H1 (cell line): ENCODE measurements around the gene GLP1R. TPM values are rescaled to one million over a fixed set of nuclear protein-coding genes. Genes with fewer than 3 reads are reported as not detected.

ENCODE experiments used
- CTCF ChIA-PET: fragments of 300-600 bp; sonication (Branson Sonifier 250); formaldehyde crosslinking; loops from one replicate; lab custom pipeline; 2021; ENCODE audit not compliant: partially characterized antibody; lab: Charles Lee
- POLR2A ChIA-PET: fragments of 300-600 bp; sonication (Branson Sonifier 250); formaldehyde crosslinking; loops from one replicate; lab custom pipeline; 2021; ENCODE audit warnings: inconsistent platforms; ENCODE audit not compliant: partially characterized antibody; lab: Charles Lee
- DNase-seq, 2 experiments: peaks; one replicate each; pipeline versions ENCODE4 v3.0.0 to v3.0.0-alpha.2; 2010 to 2022; ENCODE audit warnings: low spot score in 2 of 2, low read depth in 1 of 2, mixed read lengths in 1 of 2
- FAIRE-seq: peaks from 2 replicates; lab custom pipeline; 2011; peaks lifted over from hg19 to GRCh38; lab: Jason Lieb, UNC
- H2AFZ ChIP-seq: 2 replicates; pipeline ENCODE4 v1.8.1; 2012; ENCODE audit warnings: low read length, inconsistent platforms
- H2AK5ac ChIP-seq: 2 replicates; pipeline ENCODE4 v1.6.1; 2013; ENCODE audit warnings: low read depth, low read length
- H2BK120ac ChIP-seq: replicated peaks from 2 replicates; pipeline ENCODE3; 2013; ENCODE audit warnings: low read depth, low read length, inconsistent platforms
- H2BK12ac ChIP-seq: 2 replicates; pipeline ENCODE4 v1.6.1; 2013; ENCODE audit warnings: low read depth, low read length
- H2BK15ac ChIP-seq: 2 replicates; pipeline ENCODE4 v1.6.1; 2013; ENCODE audit warnings: low read length
- H2BK20ac ChIP-seq: 2 replicates; pipeline ENCODE4 v1.6.1; 2013; ENCODE audit warnings: low read length
- H2BK5ac ChIP-seq: 2 replicates; pipeline ENCODE4 v1.6.1; 2013; ENCODE audit warnings: low read depth, low read length
- H3K14ac ChIP-seq: 2 replicates; pipeline ENCODE4 v1.6.1; 2013; ENCODE audit warnings: inconsistent platforms; ENCODE audit not compliant: insufficient read length
- H3K18ac ChIP-seq: 2 replicates; pipeline ENCODE4 v1.6.1; 2013; ENCODE audit warnings: low read length; ENCODE audit errors: extremely low read depth
- H3K23ac ChIP-seq: 2 replicates; pipeline ENCODE4 v1.6.1; 2013; ENCODE audit warnings: inconsistent platforms; ENCODE audit not compliant: insufficient read length
- H3K23me2 ChIP-seq: 2 replicates; pipeline ENCODE4 v1.6.1; 2013; ENCODE audit warnings: low read depth, low read length
- H3K27ac ChIP-seq: 2 replicates; pipeline ENCODE4 v1.6.1; 2011; ENCODE audit warnings: low read depth, low read length, inconsistent platforms
- H3K27me3 ChIP-seq, 4 experiments: replicated peaks in 1 of 4; 1 replicate in 1 of 4; 2 replicates in 3 of 4; pipeline versions ENCODE4 v1.6.1 to v1.8.1; 2011 to 2013; ENCODE audit warnings: low read length in 3 of 4, mild to moderate bottlenecking in 3 of 4, inconsistent platforms in 2 of 4, mixed read lengths in 2 of 4, moderate library complexity in 1 of 4; ENCODE audit not compliant: control insufficient read depth in 3 of 4, insufficient read depth in 3 of 4; ENCODE audit errors: extremely low read depth in 1 of 4
- H3K36me3 ChIP-seq, 4 experiments: 2 replicates each; pipeline versions ENCODE4 v1.6.1 to v1.8.1; 2011 to 2013; ENCODE audit warnings: mild to moderate bottlenecking in 4 of 4, low read length in 3 of 4, moderate library complexity in 2 of 4, control low read depth in 1 of 4, inconsistent platforms in 1 of 4; ENCODE audit not compliant: insufficient read depth in 4 of 4, control insufficient read depth in 2 of 4
- H3K4ac ChIP-seq: replicated peaks from 2 replicates; pipeline ENCODE3; 2013; ENCODE audit warnings: low read length, low read depth, mixed read lengths, inconsistent platforms; ENCODE audit not compliant: insufficient read length
- H3K4me1 ChIP-seq, 4 experiments: replicated peaks in 1 of 4; 1 replicate in 1 of 4; 2 replicates in 3 of 4; pipeline versions ENCODE4 v1.6.1 to v1.8.1; 2011 to 2013; ENCODE audit warnings: low read length in 3 of 4, inconsistent platforms in 2 of 4, mixed read lengths in 1 of 4; ENCODE audit not compliant: insufficient read depth in 4 of 4, control insufficient read depth in 3 of 4
- H3K4me2 ChIP-seq, 2 experiments: 2 replicates each; pipeline versions ENCODE4 v1.6.1 to v1.8.1; 2011 to 2013; ENCODE audit warnings: low read depth in 2 of 2, low read length in 2 of 2, control low read depth in 1 of 2, inconsistent platforms in 1 of 2, mild to moderate bottlenecking in 1 of 2; ENCODE audit not compliant: insufficient read depth in 1 of 2
- H3K4me3 ChIP-seq, 4 experiments: fragments of 200-600, 300-600 bp in 1 of 4; sonication (generic), shearing (Covaris generic), sonication (Bioruptor Twin) in 1 of 4; 2 replicates each; pipeline versions ENCODE4 v1.5.1 to v1.8.1; 2011 to 2016; ENCODE audit warnings: low read length in 4 of 4, low read depth in 3 of 4, control low read depth in 2 of 4, inconsistent platforms in 2 of 4, mild to moderate bottlenecking in 2 of 4, mixed read lengths in 1 of 4, moderate library complexity in 1 of 4; ENCODE audit not compliant: insufficient read depth in 2 of 4; ENCODE audit errors: extremely low read depth in 1 of 4
- H3K56ac ChIP-seq: replicated peaks from 2 replicates; pipeline ENCODE3; 2013; ENCODE audit warnings: low read depth, mild to moderate bottlenecking, mixed read lengths, low read length, inconsistent platforms; ENCODE audit not compliant: insufficient read length
- H3K79me1 ChIP-seq: 2 replicates; pipeline ENCODE4 v1.6.1; 2013; ENCODE audit warnings: low read depth, low read length, control low read depth
- H3K79me2 ChIP-seq, 2 experiments: 2 replicates each; pipeline versions ENCODE4 v1.6.1 to v1.8.1; 2012 to 2013; ENCODE audit warnings: low read length in 2 of 2, mild to moderate bottlenecking in 2 of 2, inconsistent platforms in 1 of 2; ENCODE audit not compliant: insufficient read depth in 2 of 2, control insufficient read depth in 1 of 2
- H3K9ac ChIP-seq, 4 experiments: replicated peaks in 1 of 4; 1 replicate in 1 of 4; 2 replicates in 3 of 4; pipeline versions ENCODE4 v1.6.1 to v1.8.1; 2011 to 2013; ENCODE audit warnings: low read depth in 3 of 4, low read length in 3 of 4, control low read depth in 2 of 4, mild to moderate bottlenecking in 2 of 4, moderate library complexity in 2 of 4, inconsistent platforms in 1 of 4; ENCODE audit errors: extremely low read depth in 1 of 4
- H3K9me3 ChIP-seq, 2 experiments: 2 replicates each; pipeline versions ENCODE4 v1.6.1 to v1.8.1; 2012 to 2013; ENCODE audit warnings: mild to moderate bottlenecking in 2 of 2, moderate library complexity in 2 of 2, control low read depth in 1 of 2, inconsistent platforms in 1 of 2, low read depth in 1 of 2, low read length in 1 of 2, mixed read lengths in 1 of 2; ENCODE audit not compliant: insufficient read depth in 2 of 2
- H4K20me1 ChIP-seq, 2 experiments: replicated peaks in 1 of 2; 2 replicates each; pipeline versions ENCODE3 to v1.8.1; 2011 to 2013; ENCODE audit warnings: inconsistent platforms in 2 of 2, low read length in 2 of 2, mild to moderate bottlenecking in 1 of 2; ENCODE audit not compliant: insufficient read depth in 2 of 2, control insufficient read depth in 1 of 2
- H4K5ac ChIP-seq: 2 replicates; pipeline ENCODE4 v1.6.1; 2013; ENCODE audit warnings: low read length, low read depth, mixed read lengths, inconsistent platforms; ENCODE audit not compliant: insufficient read length
- H4K8ac ChIP-seq: 2 replicates; pipeline ENCODE4 v1.8.0; 2013; ENCODE audit warnings: mild to moderate bottlenecking, moderate library complexity, low read length, inconsistent platforms; ENCODE audit not compliant: insufficient read depth; ENCODE audit errors: extremely low read depth
- H4K91ac ChIP-seq: replicated peaks from 2 replicates; pipeline ENCODE3; 2013; ENCODE audit warnings: low read length, mixed read lengths, inconsistent platforms; ENCODE audit not compliant: insufficient read length
- BCL11A ChIP-seq, 2 experiments: IDR thresholded peaks; one replicate each; pipeline ENCODE4 v1.6.1; 2011; ENCODE audit warnings: low read depth in 2 of 2, low read length in 2 of 2, mild to moderate bottlenecking in 2 of 2
- CBX8 ChIP-seq: fragments of 300-800, 300-1000 bp; sonication (generic); IDR thresholded peaks from 2 replicates; pipeline ENCODE4 v1.7.1; 2016; ENCODE audit warnings: low read depth, low read length, borderline replicate concordance
- CHD1 ChIP-seq: IDR thresholded peaks from 2 replicates; pipeline ENCODE4 v1.6.1; 2012; ENCODE audit warnings: low read depth, low read length, improper control_type of control experiment
- POLR2AphosphoS5 ChIP-seq: IDR thresholded peaks from 2 replicates; pipeline ENCODE4 v1.6.1; 2011; ENCODE audit warnings: low read depth, low read length
- RAD21 ChIP-seq, 2 experiments: IDR thresholded peaks in 1 of 2; conservative IDR thresholded peaks in 1 of 2; 2 replicates each; pipeline ENCODE4 v1.6.1; 2011; ENCODE audit warnings: low read depth in 2 of 2, low read length in 2 of 2, improper control_type of control experiment in 1 of 2, inconsistent platforms in 1 of 2, mild to moderate bottlenecking in 1 of 2, moderate library complexity in 1 of 2
- RBBP5 ChIP-seq: IDR thresholded peaks from 2 replicates; pipeline ENCODE4 v1.7.1; 2012; ENCODE audit warnings: low read depth, mild to moderate bottlenecking, inconsistent platforms, low read length, moderate library complexity, borderline replicate concordance
- SAP30 ChIP-seq: fragments of 300-600 bp; sonication (generic); IDR thresholded peaks from 2 replicates; pipeline ENCODE4 v1.7.1; 2012; ENCODE audit warnings: low read length, moderate library complexity, mild to moderate bottlenecking, inconsistent platforms; ENCODE audit not compliant: insufficient read depth, insufficient replicate concordance
- TAF7 ChIP-seq: optimal IDR thresholded peaks from 2 replicates; pipeline ENCODE3; 2011; ENCODE audit warnings: low read depth, mild to moderate bottlenecking, inconsistent platforms, low read length, moderate library complexity, borderline replicate concordance
- ZNF274 ChIP-seq: IDR thresholded peaks from 2 replicates; pipeline ENCODE4 v1.7.0; 2012; ENCODE audit warnings: low read length, borderline replicate concordance; ENCODE audit errors: extremely low read depth
- WGBS, 2 experiments: shearing (Covaris generic) in 1 of 2; methylation state at CpG; one replicate each; pipeline versions ENCODE4 v1.1.6 to v1.1.7; 2013 to 2015; ENCODE audit warnings: low lambda C conversion rate in 2 of 2, mixed read lengths in 2 of 2, inconsistent platforms in 1 of 2, low coverage in 1 of 2, missing lambda C conversion rate in 1 of 2; ENCODE audit not compliant: insufficient replicate concordance in 2 of 2, insufficient coverage in 1 of 2, insufficient read length in 1 of 2; ENCODE audit errors: extremely low coverage in 1 of 2, missing lambda C conversion rate in 1 of 2; 5-methylcytosine and 5-hydroxymethylcytosine counted together
- polyA plus RNA-seq, 7 experiments: library from polyadenylated mRNA; depleted of rRNA in 3 of 7; stranded (reverse) in 5 of 7; unstranded in 2 of 7; fragments of >200 nt in 5 of 7; fragments of 200-250 nt in 2 of 7; gene quantifications; 1 replicate in 5 of 7; 2 replicates in 1 of 7; 4 replicates in 1 of 7; pipeline versions ENCODE4 v1.2.1 to v1.2.3, GENCODE V29; 2011 to 2013; ENCODE audit warnings: missing spikeins in 2 of 7, mixed read lengths in 2 of 7
- total RNA-seq: library from RNA; stranded (reverse); fragmentation: NEBNext Ultra II Directional; extraction: Animal tissue kit (Norgen Biotek cat#: 25700); gene quantifications from 2 replicates; pipeline ENCODE4 v1.2.1, GENCODE V29; 2021
- TF ChIP-seq, protein P1 (sequence below): IDR thresholded peaks from 2 replicates; pipeline ENCODE4 v1.6.1; 2012; ENCODE audit warnings: inconsistent platforms

Gene GLP1R
- total and polyA plus RNA-seq, 2 of the 8 experiments (the other 6 are each of a cell fraction or from before 2014, with no cell fraction given): 2.6 to 2.7 TPM

DNA sequence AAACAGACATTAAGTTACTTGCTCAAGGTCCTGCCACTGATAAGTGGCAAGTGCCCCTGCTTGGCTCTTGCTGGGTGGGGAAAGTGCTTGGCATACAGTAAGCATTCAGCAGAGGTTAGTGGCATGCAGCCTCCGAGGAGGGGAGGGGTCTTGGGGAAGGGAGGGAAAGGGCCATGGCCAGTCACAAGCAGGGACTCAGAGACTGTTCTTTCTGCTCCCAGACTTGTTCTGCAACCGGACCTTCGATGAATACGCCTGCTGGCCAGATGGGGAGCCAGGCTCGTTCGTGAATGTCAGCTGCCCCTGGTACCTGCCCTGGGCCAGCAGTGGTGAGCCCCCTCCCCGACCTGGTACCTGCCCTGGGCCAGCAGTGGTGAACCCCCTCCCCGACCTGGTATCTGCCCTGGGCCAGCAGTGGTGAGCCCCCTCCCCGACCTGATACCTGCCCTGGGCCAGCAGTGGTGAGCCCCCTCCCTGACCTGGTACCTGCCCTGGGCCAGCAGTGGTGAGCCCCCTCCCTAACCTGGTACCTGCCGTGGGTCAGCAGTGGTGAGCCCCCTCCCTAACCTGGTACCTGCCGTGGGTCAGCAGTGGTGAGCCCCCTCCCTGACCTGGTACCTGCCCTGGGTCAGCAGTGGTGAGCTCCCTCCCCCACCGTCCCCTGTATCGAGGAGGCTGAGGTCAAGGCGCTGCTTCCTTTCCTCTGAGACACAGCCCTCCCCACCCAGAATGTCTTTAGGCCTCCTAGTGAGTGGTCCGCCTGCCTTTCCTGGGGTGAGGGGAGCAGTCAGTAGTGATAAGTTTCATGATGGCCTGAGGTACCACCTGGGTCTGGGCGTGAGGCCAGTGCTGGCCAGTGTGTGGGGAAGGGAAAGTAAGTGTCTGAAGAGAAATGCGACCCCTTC is 8.9 kb downstream of the GLP1R start:
- POLR2A ChIA-PET: no interaction called here
- TF ChIP-seq POLR2AphosphoS5 (no peak), CBX8 (no peak), ZNF274 (no peak), BCL11A (IDR thresholded peaks at IDR 0.05; ENCODE audit: low read depth in 2 of 2, low read length in 2 of 2) (no peak), TAF7 (no peak), SAP30 (no peak), RBBP5 (no peak), RAD21 (IDR thresholded peaks at IDR 0.05 in 1 of 2, conservative IDR thresholded peaks at IDR 0.05 in 1 of 2; ENCODE audit: low read depth in 2 of 2, low read length in 2 of 2) (no peak), CHD1 (no peak)
- TF ChIP-seq, protein P1, sequence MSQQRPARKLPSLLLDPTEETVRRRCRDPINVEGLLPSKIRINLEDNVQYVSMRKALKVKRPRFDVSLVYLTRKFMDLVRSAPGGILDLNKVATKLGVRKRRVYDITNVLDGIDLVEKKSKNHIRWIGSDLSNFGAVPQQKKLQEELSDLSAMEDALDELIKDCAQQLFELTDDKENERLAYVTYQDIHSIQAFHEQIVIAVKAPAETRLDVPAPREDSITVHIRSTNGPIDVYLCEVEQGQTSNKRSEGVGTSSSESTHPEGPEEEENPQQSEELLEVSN: no peak

More for the DNA sequence above, 8.9 kb downstream of the GLP1R start:
- Histone ChIP-seq H3K36me3 (peaks cover 0 to 3% (median 2%) of the 10 kb centered on the region in 4 experiments; a peak in 2 of 8 replicates), H3K4me2 (no peak overlapping the region), H4K20me1 (peaks cover 0 to 2% of the 10 kb centered on the region in 2 experiments), H3K56ac (no peak overlapping the region), H3K79me1 (0 out of 2 replicates have a peak, but pooled peaks cover 2% of the 10 kb centered on the region), H3K14ac (no peak overlapping the region), H2BK120ac (no peak overlapping the region), H2BK15ac (no peak overlapping the region), H3K23ac (no peak overlapping the region), H3K9ac (no peak overlapping the region), H2AFZ (no peak overlapping the region), H3K9me3 (no peaks in the 10 kb centered on the region), H2AK5ac (no peak overlapping the region), H3K4me3 (no peak overlapping the region), H4K91ac (no peak overlapping the region), H2BK20ac (no peak overlapping the region), H3K27me3 (peaks cover 0 to 3% (median under 1%) of the 10 kb centered on the region in 4 experiments; a peak in 2 of 7 replicates), H2BK5ac (no peak overlapping the region), H3K18ac (no peak overlapping the region), H3K4me1 (peaks cover 0 to 13% (median under 1%) of the 10 kb centered on the region in 4 experiments; a peak in 4 of 7 replicates), H3K27ac (no peak overlapping the region), H3K79me2 (no peaks in the 10 kb centered on the region), H2BK12ac (no peak overlapping the region), H3K23me2 (no peaks in the 10 kb centered on the region; the same call in 1 of the 2 replicates), H3K4ac (no peak overlapping the region), H4K8ac (no peak overlapping the region), H4K5ac (no peak overlapping the region)
- DNase-seq (no peak), FAIRE-seq (no peak)
- 85% methylated on average over 15 of the region's 17 CpGs; no CpG with 5 or more reads in 1 of the 2 experiments for WGBS, 2 experiments
- CTCF ChIA-PET: interaction anchor here (0.6 to 5.1 kb wide), 5 partner anchors 28 to 157 kb away, joined by 3 to 28 read pairs (median 3); no protein-coding TSS in a partner anchor
